ENCODE measurements around the gene CSTB. TPM values are rescaled to one million over a fixed set of nuclear protein-coding genes. Genes with fewer than 3 reads are reported as not detected.

CSTB gene
- total RNA-seq, 1 experiment from 2014 or later: 40.7 TPM

DNA sequence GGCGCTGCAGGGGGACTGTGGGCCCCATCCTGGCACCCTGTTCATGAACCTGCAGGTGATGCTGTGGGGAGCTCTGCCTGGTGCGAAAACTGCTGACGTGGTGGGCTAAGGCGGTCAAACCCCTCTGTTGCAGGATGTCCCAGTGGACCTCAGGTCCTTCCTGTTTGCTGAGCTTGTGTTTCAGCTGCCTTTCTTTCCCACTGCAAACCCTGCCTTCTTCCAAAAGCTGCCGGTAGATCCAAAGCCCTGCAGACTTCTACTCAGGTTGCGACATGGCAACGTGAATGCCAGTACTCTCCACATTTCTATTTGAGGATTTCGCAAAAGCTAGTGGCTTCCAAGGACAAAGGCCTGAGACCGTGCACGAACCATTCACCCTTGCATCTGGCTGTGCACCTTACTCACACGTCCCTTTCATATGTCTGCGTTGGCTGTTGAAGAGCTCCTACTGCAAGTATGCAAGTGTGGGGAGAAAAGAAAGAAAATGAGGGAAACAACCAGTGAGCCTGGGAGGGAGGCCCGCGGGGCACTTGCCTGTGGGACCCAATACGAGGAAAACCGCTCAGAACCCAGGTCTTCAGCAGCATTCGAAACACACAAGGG is 7.1 kb upstream of the CSTB start:
- H3K27me3 ChIP-seq (ENCODE audit: insufficient read depth, low read length): no peaks in the 10 kb centered on the region
- Mint-ChIP-seq H3K9me3 (no peaks in the 10 kb centered on the region; a peak in 2 of 5 replicates), H3K4me1 (peaks cover 11 to 16% of the 10 kb centered on the region in 2 experiments), H3K4me3 (no peak overlapping the region), H3K36me3 (ENCODE audit: insufficient read depth in 1 of 3, low read depth in 3 of 3) (no peaks in the 10 kb centered on the region), H3K27me3 (ENCODE audit: low read depth) (peaks cover 2% of the 10 kb centered on the region), H3K27ac (no peak overlapping the region)
- no CpG with 5 or more reads among the region's 17 CpGs for WGBS (ENCODE audit: extremely low coverage, insufficient read length, low lambda C conversion rate)
- H3K9ac ChIP-seq (ENCODE audit: extremely low read depth, insufficient read length, low read length): no peak overlapping the region
- no peak overlapping the region for H3T11ph ChIP-seq (ENCODE audit: low read length)
- H3K27ac ChIP-seq (ENCODE audit: insufficient read length, low read depth, low read length): no peak overlapping the region
- no peak overlapping the region for H2BK120ac ChIP-seq (ENCODE audit: low read depth, low read length, poor library complexity, severe bottlenecking)
- no peak for TF ChIP-seq CTCF (conservative IDR thresholded peaks at IDR 0.05)
- H2AFZ ChIP-seq (ENCODE audit: low read length): no peak overlapping the region
- no peaks in the 10 kb centered on the region for H3K23me2 ChIP-seq (ENCODE audit: insufficient read length, low read depth, low read length, poor library complexity, severe bottlenecking)
- H4K20me1 ChIP-seq (ENCODE audit: control insufficient read depth, insufficient read depth, insufficient read length): no peaks in the 10 kb centered on the region
- H3K4me1 ChIP-seq (ENCODE audit: insufficient read depth, low read length): peaks cover 3% of the 10 kb centered on the region; the same call in 1 of the 2 replicates
- no peak overlapping the region for H3K23ac ChIP-seq (ENCODE audit: insufficient read length, low read depth, low read length)
- H2BK20ac ChIP-seq (ENCODE audit: low read depth, low read length, poor library complexity, severe bottlenecking): no peak overlapping the region
- H3K14ac ChIP-seq (ENCODE audit: insufficient read depth, low read length): no peak overlapping the region
- H4K5ac ChIP-seq (ENCODE audit: insufficient read length, low read depth, low read length): no peak overlapping the region
- no peak overlapping the region for H4K8ac ChIP-seq (replicated peaks; ENCODE audit: insufficient read length, low read depth, low read length)
- H2BK5ac ChIP-seq (ENCODE audit: insufficient read length, low read length): no peak overlapping the region
- H3K9me3 ChIP-seq (ENCODE audit: control insufficient read depth, low read depth, low read length): no peaks in the 10 kb centered on the region
- H2BK12ac ChIP-seq (ENCODE audit: insufficient read length, low read depth, low read length): no peak overlapping the region
- H3K79me1 ChIP-seq (ENCODE audit: insufficient read depth, low read depth, low read length, poor library complexity, severe bottlenecking): no peaks in the 10 kb centered on the region
- H4K91ac ChIP-seq (ENCODE audit: insufficient read length, low read depth, low read length): no peak overlapping the region
- H3K18ac ChIP-seq (ENCODE audit: insufficient read length, low read depth, low read length): no peak overlapping the region
- no peaks in the 10 kb centered on the region for H3K79me2 ChIP-seq (ENCODE audit: insufficient read depth, low read length)
- no peak overlapping the region for H2BK15ac ChIP-seq (ENCODE audit: low read depth, low read length)
- H2AK5ac ChIP-seq (ENCODE audit: insufficient read length, low read length): no peak overlapping the region
- no peak overlapping the region for H3K4me2 ChIP-seq (ENCODE audit: insufficient read depth, insufficient read length, low read length)
- H3K56ac ChIP-seq (ENCODE audit: insufficient read length, low read depth, low read length): no peak overlapping the region
- no peak overlapping the region for H3K4ac ChIP-seq (ENCODE audit: low read depth, low read length)
- no peak for DNase-seq
